UCSD-AML1 (cell line): Measurements from ENCODE around the gene ZFYVE9.
"Not testable (repeated sequence)": the region's sequence is repeated elsewhere in the genome, so short reads cannot be mapped to it uniquely, and the experiment has no call there.

Source experiments
- DNase-seq: peaks from one replicate; lab custom pipeline; 2025; ENCODE audit not compliant: unreplicated experiment; lab: John Stamatoyannopoulos, UW

The ZFYVE9 gene

GRCh38 chr1:52141513-52142219 lies at the start of gene ZFYVE9:
ZFYVE9 (plus strand) TSS chr1:52142089; CDS start chr1:52233207, 91,118 bp downstream.
- DNase-seq, result peak; percentile 77

GRCh38 chr1:52094300-52094699 lies 47.6 kb upstream of the ZFYVE9 start:
- not testable (repeated sequence) for DNase-seq

- DNase-seq, result no peak
Observed at GRCh38 chr1:52096216-52096615, 45.7 kb upstream of the ZFYVE9 start.

GRCh38 chr1:52098139-52098871 lies 43.6 kb upstream of the ZFYVE9 start:
- DNase-seq, result no peak

GRCh38 chr1:52102336-52103013 lies 39.4 kb upstream of the ZFYVE9 start:
- no peak for DNase-seq

GRCh38 chr1:52111492-52111891 lies 30.4 kb upstream of the ZFYVE9 start:
- DNase-seq, result no peak

GRCh38 chr1:52112489-52112888 lies 29.4 kb upstream of the ZFYVE9 start:
- no peak for DNase-seq

- DNase-seq, result no peak
Observed at GRCh38 chr1:52119301-52120079, 22.4 kb upstream of the ZFYVE9 start.

GRCh38 chr1:52122384-52122783 lies 19.5 kb upstream of the ZFYVE9 start:
- DNase-seq, result no peak

- no peak for DNase-seq
Observed at GRCh38 chr1:52123622-52124021, 18.3 kb upstream of the ZFYVE9 start.

- no peak for DNase-seq
Observed at GRCh38 chr1:52125736-52126359, 16.0 kb upstream of the ZFYVE9 start.

- no peak for DNase-seq
Observed at GRCh38 chr1:52127181-52128180, 14.4 kb upstream of the ZFYVE9 start.

GRCh38 chr1:52139817-52140540 lies 1.9 kb upstream of the ZFYVE9 start:
- DNase-seq, result no peak

GRCh38 chr1:52140633-52141512 lies 1.0 kb upstream of the ZFYVE9 start:
- DNase-seq, result no peak

GRCh38 chr1:52142220-52143183 lies 613 bp downstream of the ZFYVE9 start:
- DNase-seq, result peak; percentile 32

GRCh38 chr1:52145137-52145536 lies 3.2 kb downstream of the ZFYVE9 start:
- DNase-seq, result no peak

GRCh38 chr1:52150445-52150844 lies 8.6 kb downstream of the ZFYVE9 start:
- DNase-seq, result not testable (repeated sequence)
